Measurements from ENCODE around the gene RHBDF2. TPM values are rescaled to one million over a fixed set of nuclear protein-coding genes. Genes with fewer than 3 reads are reported as not detected.

The RHBDF2 gene
- polyA plus RNA-seq, 1 donor (not counting 4 experiments of a cell fraction or from before 2014, with no cell fraction given) = 14.9 TPM

DNA sequence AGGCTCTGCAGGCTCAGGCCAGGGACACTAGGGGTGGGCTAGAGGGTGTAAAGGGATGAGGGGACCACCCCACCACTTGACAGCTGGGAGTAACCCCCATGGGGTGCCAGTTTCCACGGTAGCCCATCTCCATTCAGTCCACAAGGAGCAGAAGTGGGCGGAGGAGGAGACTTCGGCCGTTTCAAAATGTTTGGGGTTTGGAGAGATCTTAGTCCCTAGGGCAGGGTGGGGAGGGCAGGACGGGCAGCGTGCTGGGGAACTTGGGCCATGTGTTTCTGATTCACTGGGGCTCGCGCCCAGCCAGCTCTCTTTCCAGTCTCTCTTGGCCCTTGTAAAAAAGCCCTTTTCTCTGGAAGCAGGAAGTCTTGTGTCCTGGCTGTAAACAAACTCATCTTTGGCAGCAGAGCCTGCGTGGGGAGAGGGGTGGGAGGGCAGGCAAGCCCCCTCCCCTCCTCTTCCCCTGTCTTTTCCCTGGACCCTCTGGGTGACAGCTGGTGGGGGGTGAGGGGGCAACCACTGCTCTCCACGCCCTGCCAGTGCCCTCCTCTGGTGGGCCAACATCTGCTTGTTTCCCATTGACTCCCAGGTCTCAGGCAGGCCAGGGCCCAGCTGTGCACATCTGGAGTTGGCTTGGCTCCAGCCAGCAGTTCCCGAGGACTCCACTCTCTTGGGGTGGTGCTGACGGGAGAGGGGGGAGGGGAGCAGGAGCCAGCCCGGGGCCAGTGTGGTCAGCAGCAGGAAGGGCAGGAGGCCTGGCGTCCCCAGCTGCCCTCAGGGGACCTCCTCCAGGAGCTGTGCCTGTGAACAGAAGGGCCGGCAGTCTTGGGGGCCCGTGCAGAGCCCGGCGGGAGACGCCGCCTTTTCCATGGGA, 28.2 kb upstream of the RHBDF2 start:
- H3K4me3 ChIP-seq (ENCODE audit: control insufficient read depth in 2 of 3, extremely low read depth in 1 of 3, insufficient read depth in 2 of 3, low read depth in 1 of 3, low read length in 3 of 3) = no peak overlapping the region
- FAIRE-seq = no peak

DNA sequence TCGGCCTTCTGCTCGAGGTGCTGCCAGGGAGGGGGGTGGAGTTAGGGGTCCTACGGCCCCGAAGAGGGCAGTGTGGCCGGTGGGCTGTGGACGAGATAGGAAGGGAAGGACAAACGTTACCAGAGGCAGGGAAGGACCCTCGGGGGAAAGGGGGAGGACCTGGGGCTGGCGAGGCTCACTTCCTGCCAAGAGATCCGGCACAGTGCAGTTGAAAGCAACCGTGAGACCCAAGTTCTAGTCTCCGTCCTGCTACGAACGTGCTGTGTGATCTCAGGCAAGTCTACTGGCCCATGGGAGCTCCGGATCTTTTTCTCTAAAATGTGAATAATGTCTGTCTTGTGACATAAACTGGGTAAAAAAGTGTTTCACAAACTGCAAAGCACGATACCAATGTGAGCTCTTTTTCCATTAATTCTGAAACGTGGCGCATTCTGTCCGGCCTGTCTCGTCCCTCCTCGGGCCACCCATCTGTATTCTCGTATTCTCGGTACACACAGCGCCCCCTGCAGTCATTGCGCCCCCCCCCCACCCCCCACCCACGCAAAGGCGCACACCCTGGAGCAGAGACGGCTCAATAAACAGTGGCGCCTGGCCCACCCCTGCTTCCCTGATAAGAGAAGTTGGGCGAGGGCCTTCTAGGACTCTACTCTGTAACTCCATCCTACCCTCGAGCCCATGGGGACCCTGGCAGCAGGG, 27.5 kb upstream of the RHBDF2 start:
- Histone ChIP-seq H3K4me1 (ENCODE audit: control insufficient read depth, extremely low read depth, insufficient read depth, low read length) (peaks cover 48% of the 10 kb centered on the region), H4K20me1 (ENCODE audit: control insufficient read depth, extremely low read depth, insufficient read depth, low read length) (no peaks in the 10 kb centered on the region), H2AFZ (ENCODE audit: control insufficient read depth, low read length) (peak overlapping the region; percentile 75), H3K4me2 (ENCODE audit: control insufficient read depth, extremely low read depth, insufficient read depth, low read depth, low read length) (peak overlapping the region; percentile 5), H3K79me2 (ENCODE audit: control insufficient read depth, insufficient read depth, low read length) (no peaks in the 10 kb centered on the region), H3K9me1 (ENCODE audit: control insufficient read depth, extremely low read depth, insufficient read depth, low read length) (no peaks in the 10 kb centered on the region), H3K27ac (ENCODE audit: control insufficient read depth, insufficient read depth, low read length) (no peak overlapping the region), H3K9me3 (ENCODE audit: control insufficient read depth, low read depth, low read length) (no peaks in the 10 kb centered on the region), H3K27me3 (ENCODE audit: control insufficient read depth, extremely low read depth, insufficient read depth, low read length) (no peaks in the 10 kb centered on the region), H3K9ac (ENCODE audit: control insufficient read depth, extremely low read depth, insufficient read depth, low read length) (peak overlapping the region; percentile 75), H3K36me3 (ENCODE audit: control insufficient read depth in 2 of 2, extremely low read depth in 1 of 2, insufficient read depth in 2 of 2, low read length in 2 of 2) (no peaks in the 10 kb centered on the region), H3K4me3 (ENCODE audit: control insufficient read depth in 2 of 3, extremely low read depth in 1 of 3, insufficient read depth in 2 of 3, low read depth in 1 of 3, low read length in 3 of 3) (no peak overlapping the region)
- TF ChIP-seq, protein P1, sequence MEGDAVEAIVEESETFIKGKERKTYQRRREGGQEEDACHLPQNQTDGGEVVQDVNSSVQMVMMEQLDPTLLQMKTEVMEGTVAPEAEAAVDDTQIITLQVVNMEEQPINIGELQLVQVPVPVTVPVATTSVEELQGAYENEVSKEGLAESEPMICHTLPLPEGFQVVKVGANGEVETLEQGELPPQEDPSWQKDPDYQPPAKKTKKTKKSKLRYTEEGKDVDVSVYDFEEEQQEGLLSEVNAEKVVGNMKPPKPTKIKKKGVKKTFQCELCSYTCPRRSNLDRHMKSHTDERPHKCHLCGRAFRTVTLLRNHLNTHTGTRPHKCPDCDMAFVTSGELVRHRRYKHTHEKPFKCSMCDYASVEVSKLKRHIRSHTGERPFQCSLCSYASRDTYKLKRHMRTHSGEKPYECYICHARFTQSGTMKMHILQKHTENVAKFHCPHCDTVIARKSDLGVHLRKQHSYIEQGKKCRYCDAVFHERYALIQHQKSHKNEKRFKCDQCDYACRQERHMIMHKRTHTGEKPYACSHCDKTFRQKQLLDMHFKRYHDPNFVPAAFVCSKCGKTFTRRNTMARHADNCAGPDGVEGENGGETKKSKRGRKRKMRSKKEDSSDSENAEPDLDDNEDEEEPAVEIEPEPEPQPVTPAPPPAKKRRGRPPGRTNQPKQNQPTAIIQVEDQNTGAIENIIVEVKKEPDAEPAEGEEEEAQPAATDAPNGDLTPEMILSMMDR (optimal IDR thresholded peaks at IDR 0.05 in 1 of 3, IDR thresholded peaks at IDR 0.05 in 1 of 3, conservative IDR thresholded peaks at IDR 0.05 in 1 of 3; ENCODE audit: extremely low read depth in 1 of 3, insufficient read depth in 2 of 3, low read length in 3 of 3) = peak in 1 of 3 experiments; percentile 38
- TF ChIP-seq EZH2 (IDR thresholded peaks at IDR 0.05; ENCODE audit: low read length) = no peak
- FAIRE-seq (no peak), DNase-seq (ENCODE audit: low read depth, low spot score) (no peak)
- dilution Hi-C loops (cut with MboI; ENCODE audit: extremely low pct_ligation_motif_present, low sequenced_read_pairs) = no loop called here

More for the DNA sequence above, 28.2 kb upstream of the RHBDF2 start:
- Histone ChIP-seq H4K20me1 (ENCODE audit: control insufficient read depth, extremely low read depth, insufficient read depth, low read length) (no peaks in the 10 kb centered on the region), H2AFZ (ENCODE audit: control insufficient read depth, low read length) (peak overlapping the region; percentile 75), H3K4me1 (ENCODE audit: control insufficient read depth, extremely low read depth, insufficient read depth, low read length) (peaks cover 48% of the 10 kb centered on the region), H3K27ac (ENCODE audit: control insufficient read depth, insufficient read depth, low read length) (peak overlapping the region; percentile 54), H3K9me1 (ENCODE audit: control insufficient read depth, extremely low read depth, insufficient read depth, low read length) (no peaks in the 10 kb centered on the region), H3K27me3 (ENCODE audit: control insufficient read depth, extremely low read depth, insufficient read depth, low read length) (no peaks in the 10 kb centered on the region), H3K36me3 (ENCODE audit: control insufficient read depth in 2 of 2, extremely low read depth in 1 of 2, insufficient read depth in 2 of 2, low read length in 2 of 2) (no peaks in the 10 kb centered on the region), H3K4me2 (ENCODE audit: control insufficient read depth, extremely low read depth, insufficient read depth, low read depth, low read length) (peak overlapping the region; percentile 5), H3K79me2 (ENCODE audit: control insufficient read depth, insufficient read depth, low read length) (no peaks in the 10 kb centered on the region), H3K9ac (ENCODE audit: control insufficient read depth, extremely low read depth, insufficient read depth, low read length) (peak overlapping the region; percentile 75), H3K9me3 (ENCODE audit: control insufficient read depth, low read depth, low read length) (no peaks in the 10 kb centered on the region)
- dilution Hi-C loops (cut with MboI; ENCODE audit: extremely low pct_ligation_motif_present, low sequenced_read_pairs) = no loop called here
- TF ChIP-seq, protein P1 (optimal IDR thresholded peaks at IDR 0.05 in 1 of 3, IDR thresholded peaks at IDR 0.05 in 1 of 3, conservative IDR thresholded peaks at IDR 0.05 in 1 of 3; ENCODE audit: extremely low read depth in 1 of 3, insufficient read depth in 2 of 3, low read length in 3 of 3) = peak in 1 of 3 experiments; percentile 2
- no peak for TF ChIP-seq EZH2 (IDR thresholded peaks at IDR 0.05; ENCODE audit: low read length)
- no peak for DNase-seq (ENCODE audit: low read depth, low spot score)

Data from keratinocyte (primary cell).